ENCODE data around the gene COL4A2. TPM values are rescaled to one million over a fixed set of nuclear protein-coding genes. Genes with fewer than 3 reads are reported as not detected.

COL4A2 gene
- polyA plus RNA-seq, 2 of the 4 experiments (the other 2 are of a cell fraction) = 46.9 to 119 TPM

- DNase-seq (ENCODE audit: low read depth in 1 of 2, low spot score in 1 of 2) (no peak), ATAC-seq (no peak), FAIRE-seq (no peak)
- WGBS (ENCODE audit: missing lambda C conversion rate) = 78% methylated on average over 6 of the region's 6 CpGs
- Histone ChIP-seq H3K4me3 (no peak overlapping the region), H3K4me2 (no peak overlapping the region), H3K4me1 (peaks cover 9% of the 10 kb centered on the region), H3K27ac (no peak overlapping the region; a peak in 1 of 6 replicates), H3K9me3 (peaks cover 8% of the 10 kb centered on the region; the same call in 2 of the 3 replicates)
- ChIA-PET CTCF (interaction anchor here (1.2 to 1.3 kb wide), 3 partner anchors 8 to 54 kb away, joined by 3 read pairs; no protein-coding TSS in a partner anchor), POLR2A (no interaction called here)
- TF ChIP-seq PHF8 (IDR thresholded peaks at IDR 0.05; ENCODE audit: borderline replicate concordance, low read depth) (no peak), PBX3 (IDR thresholded peaks at IDR 0.05) (no peak), EP300 (IDR thresholded peaks at IDR 0.05) (no peak), RAD21 (conservative IDR thresholded peaks at IDR 0.05 in 1 of 2, IDR thresholded peaks at IDR 0.05 in 1 of 2) (no peak), HDAC2 (IDR thresholded peaks at IDR 0.05) (no peak), CEBPB (IDR thresholded peaks at IDR 0.05) (no peak), POLR2A (IDR thresholded peaks at IDR 0.05; ENCODE audit: low read length) (no peak), KDM5A (IDR thresholded peaks at IDR 0.05) (no peak), CBX2 (IDR thresholded peaks at IDR 0.05; ENCODE audit: borderline replicate concordance, low read depth) (no peak), NFE2L2 (conservative IDR thresholded peaks at IDR 0.05; ENCODE audit: low read length) (no peak), BCL3 (IDR thresholded peaks at IDR 0.05) (no peak), HEYL (CRISPR knock-in tag; IDR thresholded peaks at IDR 0.05) (no peak), ZFP36 (IDR thresholded peaks at IDR 0.05; ENCODE audit: borderline replicate concordance, partially characterized antibody) (no peak), JUN (IDR thresholded peaks at IDR 0.05) (no peak)
These were observed 235.2 kb downstream of the COL4A2 start for GRCh38 chr13:110542169-110542796.

- no peak for TF ChIP-seq KDM1A (IDR thresholded peaks at IDR 0.05; ENCODE audit: low read depth)
- WGBS (ENCODE audit: missing lambda C conversion rate) = 87% methylated on average over 4 of the region's 4 CpGs
- ATAC-seq (no peak), DNase-seq (ENCODE audit: low read depth in 1 of 2, low spot score in 1 of 2) (no peak), FAIRE-seq (no peak)
- POLR2A ChIA-PET = interaction anchor here (1.1 kb wide), 1 partner anchor 69 kb away, joined by 3 read pairs; the partner anchor contains the start of gene NAXD
- H3K27ac ChIP-seq = peak overlapping the region; percentile 47 to 52; a peak in 2 of 6 replicates
- peaks cover 12% of the 10 kb centered on the region for H3K4me1 ChIP-seq
- H3K9me3 ChIP-seq = peaks cover 8% of the 10 kb centered on the region; the same call in 2 of the 3 replicates
- no peak overlapping the region for H3K4me3 ChIP-seq
- CTCF ChIA-PET = interaction anchor here (1.2 to 1.9 kb wide), 2 partner anchors 91 to 324 kb away, joined by 3 to 4 read pairs; no protein-coding TSS in a partner anchor
- H3K4me2 ChIP-seq = peak overlapping the region; percentile 64; the same call in 2 of the 3 replicates
These were observed 239.3 kb downstream of the COL4A2 start for GRCh38 chr13:110546378-110546777.

GRCh38 chr13:110546926-110547325, 239.8 kb downstream of the COL4A2 start:
- POLR2A ChIA-PET = interaction anchor here (0.6 to 1.1 kb wide), 2 partner anchors 19 to 68 kb away, joined by 3 read pairs; partner anchors contain the start of gene NAXD
- 27% methylated on average over 14 of the region's 14 CpGs for WGBS (ENCODE audit: missing lambda C conversion rate)
- CTCF ChIA-PET = interaction anchor here (1.9 kb wide), 1 partner anchor 325 kb away, joined by 4 read pairs; no protein-coding TSS in a partner anchor
- peak overlapping the region; percentile 64 for H3K4me2 ChIP-seq
- peaks cover 12% of the 10 kb centered on the region for H3K4me1 ChIP-seq
- H3K27ac ChIP-seq = peak overlapping the region; percentile 52 to 56; a peak in 4 of 6 replicates
- no peak for TF ChIP-seq HEYL (CRISPR knock-in tag; IDR thresholded peaks at IDR 0.05)
- peak; percentile 33; the same call in 1 of the 2 replicates for TF ChIP-seq JUNB (IDR thresholded peaks at IDR 0.05)
- TF ChIP-seq ESRRA (IDR thresholded peaks at IDR 0.05; ENCODE audit: borderline replicate concordance, low read length) = 0 out of 2 replicates have a peak, but pooled peaks have one; percentile 36
- peak; percentile 22 for TF ChIP-seq MAFK (IDR thresholded peaks at IDR 0.05; ENCODE audit: partially characterized antibody)
- no peak for TF ChIP-seq KDM1A (IDR thresholded peaks at IDR 0.05; ENCODE audit: low read depth)
- TF ChIP-seq GATA3 (IDR thresholded peaks at IDR 0.05; ENCODE audit: borderline replicate concordance) = peak; percentile 29; the same call in 1 of the 2 replicates
- 0 out of 2 replicates have a peak, but pooled peaks have one; percentile 31 for TF ChIP-seq MAX (IDR thresholded peaks at IDR 0.05)
- 0 out of 2 replicates have a peak, but pooled peaks have one; percentile 10 for TF ChIP-seq FOSL2 (IDR thresholded peaks at IDR 0.05)
- TF ChIP-seq FOSL2 (CRISPR knock-in tag; IDR thresholded peaks at IDR 0.05) = peak; percentile 78
- ATAC-seq (peak; percentile 95 to 97), DNase-seq (ENCODE audit: low read depth in 1 of 2, low spot score in 1 of 2) (peak; percentile 75 to 81), FAIRE-seq (no peak)
- no peak overlapping the region for H3K4me3 ChIP-seq
- H3K9me3 ChIP-seq = peaks cover 8% of the 10 kb centered on the region; the same call in 2 of the 3 replicates
